Measurements from ENCODE around the gene IL21R.
A peak's percentile ranks its signal among the peaks of the same experiment; 100 is the strongest.
"Not testable (repeated sequence)": the region's sequence is repeated elsewhere in the genome, so short reads cannot be mapped to it uniquely, and the experiment has no call there.

The IL21R gene

DNA sequence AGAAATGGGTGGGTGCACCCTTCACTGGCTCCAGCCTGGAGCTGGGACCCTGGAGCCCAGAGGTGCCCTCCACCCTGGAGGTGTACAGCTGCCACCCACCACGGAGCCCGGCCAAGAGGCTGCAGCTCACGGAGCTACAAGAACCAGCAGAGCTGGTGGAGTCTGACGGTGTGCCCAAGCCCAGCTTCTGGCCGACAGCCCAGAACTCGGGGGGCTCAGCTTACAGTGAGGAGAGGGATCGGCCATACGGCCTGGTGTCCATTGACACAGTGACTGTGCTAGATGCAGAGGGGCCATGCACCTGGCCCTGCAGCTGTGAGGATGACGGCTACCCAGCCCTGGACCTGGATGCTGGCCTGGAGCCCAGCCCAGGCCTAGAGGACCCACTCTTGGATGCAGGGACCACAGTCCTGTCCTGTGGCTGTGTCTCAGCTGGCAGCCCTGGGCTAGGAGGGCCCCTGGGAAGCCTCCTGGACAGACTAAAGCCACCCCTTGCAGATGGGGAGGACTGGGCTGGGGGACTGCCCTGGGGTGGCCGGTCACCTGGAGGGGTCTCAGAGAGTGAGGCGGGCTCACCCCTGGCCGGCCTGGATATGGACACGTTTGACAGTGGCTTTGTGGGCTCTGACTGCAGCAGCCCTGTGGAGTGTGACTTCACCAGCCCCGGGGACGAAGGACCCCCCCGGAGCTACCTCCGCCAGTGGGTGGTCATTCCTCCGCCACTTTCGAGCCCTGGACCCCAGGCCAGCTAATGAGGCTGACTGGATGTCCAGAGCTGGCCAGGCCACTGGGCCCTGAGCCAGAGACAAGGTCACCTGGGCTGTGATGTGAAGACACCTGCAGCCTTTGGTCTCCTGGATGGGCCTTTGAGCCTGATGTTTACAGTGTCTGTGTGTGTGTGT is 46.8 kb downstream of the IL21R start:
- no peak for DNase-seq

- peak; percentile 76 for DNase-seq
Measured at GRCh38 chr16:27449434-27450195, 47.6 kb downstream of the IL21R start.

DNA sequence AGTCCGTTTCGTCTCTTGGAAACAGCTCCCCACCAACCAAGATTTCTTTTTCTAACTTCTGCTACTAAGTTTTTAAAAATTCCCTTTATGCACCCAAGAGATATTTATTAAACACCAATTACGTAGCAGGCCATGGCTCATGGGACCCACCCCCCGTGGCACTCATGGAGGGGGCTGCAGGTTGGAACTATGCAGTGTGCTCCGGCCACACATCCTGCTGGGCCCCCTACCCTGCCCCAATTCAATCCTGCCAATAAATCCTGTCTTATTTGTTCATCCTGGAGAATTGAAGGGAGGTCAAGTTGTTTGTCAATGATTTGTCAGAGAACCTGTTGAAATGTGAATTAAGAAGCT is 48.2 kb downstream of the IL21R start:
- DNase-seq = no peak

DNA sequence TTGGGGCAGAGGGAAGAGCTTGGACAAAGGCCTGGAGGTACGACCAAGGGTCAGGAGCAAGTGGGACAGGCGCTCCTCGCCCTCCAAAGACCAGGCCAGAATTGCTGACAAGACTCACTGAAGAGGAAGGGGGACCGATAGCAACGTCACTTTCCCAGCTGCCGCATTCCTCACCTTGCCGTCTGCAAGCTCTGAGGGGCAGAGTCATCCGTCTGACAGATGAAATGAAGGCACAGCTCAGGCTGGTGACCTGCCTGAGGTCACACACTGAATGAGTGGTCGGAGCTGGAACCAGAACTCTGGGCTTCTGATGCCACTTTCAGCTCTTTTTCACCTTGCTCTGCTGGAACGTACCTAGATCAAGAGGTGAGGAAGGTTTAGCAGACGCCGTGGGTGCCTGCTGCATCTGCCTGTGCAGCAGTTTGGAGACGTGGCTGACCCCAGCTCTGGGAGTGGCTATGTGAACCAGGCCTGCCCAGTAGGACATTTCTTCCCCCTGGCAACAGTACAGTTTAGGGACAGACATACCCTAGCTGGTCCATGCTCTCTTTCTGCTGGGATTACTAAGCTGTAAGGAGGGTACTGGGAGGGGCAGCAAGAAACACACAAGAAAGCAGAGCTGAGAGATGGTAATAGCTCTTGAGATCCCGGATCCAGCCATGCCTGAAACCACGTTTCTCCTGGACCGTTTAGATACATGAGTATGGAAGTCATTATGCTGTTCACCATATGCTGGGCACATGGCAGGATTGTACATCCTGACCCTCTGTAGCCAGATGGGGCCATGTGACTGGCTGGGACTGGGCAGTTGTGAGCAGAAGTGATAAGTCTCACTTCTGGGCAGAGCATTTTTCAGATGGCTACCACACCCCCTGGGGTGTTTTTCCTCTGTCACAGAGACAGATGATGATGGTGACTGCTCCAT is 50.9 kb downstream of the IL21R start:
- no peak for DNase-seq

- DNase-seq = no peak
Measured at GRCh38 chr16:27453494-27453825, 51.5 kb downstream of the IL21R start.

- no peak for DNase-seq
Measured at GRCh38 chr16:27455700-27456099, 53.7 kb downstream of the IL21R start.

DNA sequence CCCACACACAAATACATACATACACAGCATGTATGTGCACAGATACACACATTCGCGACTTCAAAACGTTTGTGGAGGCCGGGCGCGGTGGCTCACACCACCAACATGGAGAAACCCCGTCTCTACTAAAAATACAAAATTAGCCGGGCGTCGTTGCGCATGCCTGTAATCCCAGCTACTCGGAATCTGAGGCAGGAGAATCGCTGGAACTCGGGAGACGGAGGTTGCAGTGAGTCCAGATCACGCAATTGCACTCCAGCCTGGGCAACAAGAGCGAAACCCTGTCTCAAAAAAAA is 55.6 kb downstream of the IL21R start:
- not testable (repeated sequence) for DNase-seq

DNA sequence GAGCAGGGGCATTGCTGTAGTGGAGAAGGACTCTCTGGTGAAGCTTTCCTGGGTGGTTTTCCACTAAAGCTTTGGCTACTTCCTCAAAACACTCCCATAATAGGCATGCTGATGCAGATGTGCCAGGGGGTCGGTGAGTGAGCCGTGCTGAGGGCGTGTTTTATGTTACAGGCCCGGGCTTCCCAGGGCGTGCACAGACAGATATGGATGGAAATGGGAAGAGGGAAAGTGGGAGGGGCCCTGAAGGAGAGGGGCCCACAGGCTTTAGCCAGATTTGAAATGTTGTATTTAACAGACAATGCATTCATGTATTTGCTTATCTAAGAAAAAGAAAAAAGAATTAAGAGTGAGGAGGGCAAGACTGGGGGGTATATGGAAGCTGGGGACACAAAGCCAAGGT is 56.3 kb downstream of the IL21R start:
- DNase-seq = no peak

DNA sequence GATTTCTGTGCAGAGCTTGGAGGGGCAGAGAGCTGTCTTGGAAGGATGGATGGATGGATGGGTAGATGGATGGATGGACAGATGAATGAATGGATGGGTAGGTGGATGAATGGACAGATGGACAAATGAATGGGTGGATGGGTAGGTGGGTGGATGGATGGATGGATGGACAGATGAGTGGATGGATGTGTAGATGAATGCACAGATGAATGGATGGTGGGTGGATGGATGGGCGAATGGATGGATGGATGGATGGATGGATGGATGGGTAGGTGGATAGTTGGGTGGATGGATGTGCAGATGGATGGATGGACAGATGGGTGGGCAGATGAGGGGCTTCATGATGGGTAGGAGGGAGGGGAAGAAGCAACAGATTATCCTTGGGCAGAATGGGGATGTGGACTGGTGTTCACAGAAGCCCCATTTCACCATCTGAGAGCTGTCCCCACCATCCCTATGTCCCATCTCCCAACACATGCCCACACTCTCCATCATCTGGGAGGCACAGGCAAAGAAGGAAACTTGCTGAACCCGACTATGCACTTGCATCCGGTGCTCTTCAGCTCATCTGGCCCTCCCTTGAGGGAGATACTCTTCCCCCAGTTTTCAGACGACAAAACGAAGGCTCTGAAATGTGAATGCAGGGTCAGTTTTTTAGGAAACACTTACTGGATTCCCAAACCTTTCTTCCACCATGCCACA is 57.2 kb downstream of the IL21R start:
- no peak for DNase-seq

GRCh38 chr16:27460213-27460612 is 58.2 kb downstream of the IL21R start:
- no peak for DNase-seq

DNA sequence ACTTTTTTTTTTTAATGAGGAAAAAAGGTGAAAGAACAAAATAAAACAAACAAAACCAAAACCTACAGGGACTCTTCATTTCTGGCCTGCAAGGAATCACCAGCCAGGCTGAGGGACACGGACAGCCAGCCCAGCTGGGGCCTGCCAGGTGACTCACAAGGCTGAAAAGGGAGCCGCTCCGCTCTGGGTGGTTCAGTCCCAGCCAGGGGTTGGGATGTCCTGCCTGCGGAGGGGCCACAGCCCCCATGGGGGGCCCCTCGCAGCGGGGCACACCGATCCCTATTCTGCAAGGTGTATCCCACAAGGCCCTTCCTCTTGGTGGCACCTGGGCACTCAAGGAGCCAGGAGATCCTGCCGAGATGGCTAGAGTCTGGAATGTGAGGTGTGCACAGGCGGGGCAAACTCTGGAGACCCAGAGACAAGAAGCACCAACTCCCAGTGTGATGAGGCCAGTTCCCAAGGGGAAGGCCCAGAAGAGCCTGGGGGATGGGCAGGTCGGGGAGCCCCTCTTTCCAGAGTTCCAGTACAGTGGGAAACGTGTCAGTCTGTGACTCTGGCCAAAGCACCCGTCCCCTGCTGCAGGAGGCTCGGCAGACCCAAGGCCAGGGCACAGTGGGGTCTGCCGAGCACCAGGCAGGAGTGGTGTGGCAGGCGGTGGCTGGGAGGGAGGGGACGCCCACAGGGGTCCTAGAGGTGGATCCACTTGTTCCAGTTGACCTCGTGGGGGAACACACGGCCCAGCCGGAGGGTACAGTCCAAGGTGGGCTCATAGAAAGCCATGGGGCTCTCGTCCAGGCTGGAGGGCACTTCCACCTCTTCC is 58.9 kb downstream of the IL21R start:
- no peak for DNase-seq

GRCh38 chr16:27461483-27462171 is 59.7 kb downstream of the IL21R start:
- DNase-seq = no peak

GRCh38 chr16:27462200-27462845 is 60.3 kb downstream of the IL21R start:
- DNase-seq = no peak

DNA sequence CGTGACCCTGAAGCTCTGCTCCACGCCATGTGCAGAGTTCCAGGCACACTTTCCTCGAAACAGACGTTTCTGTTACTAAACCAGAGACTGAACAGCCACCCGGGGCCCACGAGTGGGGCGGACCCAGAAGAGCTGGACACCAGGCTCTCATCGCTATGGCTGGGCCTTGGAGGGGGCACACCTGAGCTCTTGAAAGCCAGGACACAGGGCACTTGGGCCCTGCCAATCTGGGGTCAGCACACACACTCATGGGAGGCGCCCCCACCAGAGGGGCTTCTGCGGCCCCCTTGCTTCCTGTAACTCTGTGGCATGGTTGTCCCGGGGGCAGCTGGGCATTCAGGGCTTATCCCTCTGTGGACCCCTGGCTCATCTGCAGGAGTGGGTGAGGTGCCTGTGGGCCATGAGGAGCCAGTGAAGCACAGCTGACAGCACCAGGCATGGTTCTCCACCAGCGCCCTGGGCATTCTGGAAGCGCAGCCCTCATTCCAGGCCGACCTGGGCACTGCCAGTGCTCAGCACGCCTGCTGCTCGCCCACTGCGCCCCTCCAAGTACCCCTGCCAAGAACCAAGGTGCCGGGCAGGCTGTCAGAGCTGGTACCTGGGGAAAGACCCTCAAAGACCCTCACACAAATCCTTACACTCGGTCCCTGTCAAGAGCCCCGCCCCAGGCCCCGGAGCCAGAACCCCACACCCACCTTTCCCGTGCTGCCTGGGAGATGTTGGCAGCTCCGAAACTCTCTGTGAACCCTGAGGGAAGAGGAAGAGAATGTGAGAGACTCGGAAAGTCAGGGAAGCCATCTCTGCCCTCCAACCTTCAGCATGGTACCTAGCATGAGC is 61.1 kb downstream of the IL21R start:
- no peak for DNase-seq

DNA sequence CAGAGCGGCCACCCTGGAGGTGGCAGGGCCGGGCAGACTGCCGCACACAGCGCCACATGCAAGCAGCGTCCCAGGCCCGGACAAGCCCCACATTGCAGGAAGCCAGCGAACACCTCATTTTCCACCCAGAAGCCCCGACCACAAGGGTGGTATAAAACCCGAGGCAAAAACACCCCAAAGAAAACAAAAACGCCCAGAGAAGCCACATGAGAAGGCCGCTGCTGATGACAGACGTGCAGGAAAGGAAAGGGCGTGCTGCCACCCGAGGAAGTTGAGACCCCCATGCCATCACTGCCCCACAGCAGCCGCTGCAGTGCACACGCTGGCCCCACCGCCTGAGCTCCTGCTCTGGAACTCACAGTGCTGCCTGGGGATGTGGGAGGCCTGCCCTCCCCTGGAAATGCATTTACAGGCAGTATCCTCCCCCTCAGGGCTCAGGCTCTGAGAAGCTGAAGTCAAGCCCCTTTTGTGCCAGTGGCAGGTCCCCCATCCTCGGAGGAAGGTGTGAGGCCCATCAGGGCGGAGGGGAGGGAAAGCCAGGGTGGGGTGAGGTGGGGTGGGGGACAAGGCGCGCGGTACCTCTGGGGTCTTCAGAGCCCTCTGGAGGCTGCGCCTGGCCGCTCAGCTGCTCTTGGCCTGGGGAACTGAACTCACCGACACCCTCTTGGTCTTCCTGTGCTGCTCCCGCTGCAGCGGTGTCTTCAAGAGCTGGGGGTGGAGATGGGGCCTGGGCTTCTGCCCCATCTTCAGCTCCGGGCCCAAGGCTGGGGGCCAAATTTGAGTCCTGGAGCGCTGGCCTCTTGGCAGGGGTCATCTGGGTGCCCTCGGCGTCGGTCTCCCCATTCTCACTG is 62.0 kb downstream of the IL21R start:
- no peak for DNase-seq

DNA sequence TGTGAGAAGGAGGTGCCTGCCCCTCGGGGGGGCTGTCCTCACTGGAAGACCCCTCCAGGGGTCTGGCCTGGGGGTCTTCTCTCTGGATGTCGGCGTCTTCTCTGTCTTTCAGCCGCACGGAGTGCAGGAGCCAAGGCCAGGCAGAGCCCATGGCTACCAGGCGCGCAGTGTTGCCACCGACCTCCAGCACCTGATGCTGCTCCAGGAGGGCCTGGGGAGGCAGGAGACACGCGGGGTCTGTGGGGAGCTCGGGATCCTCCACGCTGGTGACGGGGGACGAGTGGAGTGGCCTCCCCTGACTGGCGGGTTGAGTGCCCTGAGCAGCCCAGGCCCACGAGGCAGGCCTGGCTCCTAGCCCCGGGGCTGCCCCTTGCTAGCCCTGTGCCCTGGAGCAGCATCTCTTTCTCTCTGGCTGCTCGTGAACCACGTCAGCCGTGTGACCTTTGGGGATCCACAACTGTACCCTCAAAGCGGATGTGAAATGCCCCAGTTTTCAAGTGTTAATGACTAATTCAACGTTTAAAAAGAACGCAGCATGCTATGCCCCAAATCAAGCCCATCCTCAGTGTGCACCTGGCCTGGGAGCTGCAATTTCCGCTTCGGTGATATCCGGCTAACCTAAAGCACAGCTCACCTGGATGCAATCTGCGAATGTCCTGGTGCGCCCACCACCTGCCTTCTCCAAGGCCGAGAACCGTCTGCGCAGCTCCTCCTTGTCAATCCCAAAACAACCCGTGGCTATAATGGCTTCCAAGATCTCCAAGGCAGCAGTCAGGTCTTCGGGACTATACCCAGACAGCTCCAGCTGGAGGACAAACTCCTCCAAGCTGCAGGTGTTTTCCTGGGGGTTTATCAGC is 62.9 kb downstream of the IL21R start:
- DNase-seq = no peak

GRCh38 chr16:27465483-27465879 is 63.5 kb downstream of the IL21R start:
- DNase-seq = no peak

Measured in activated CD4-positive, alpha-beta T cell treated with anti-CD3 and anti-CD28 coated beads for 48 hours (primary cell).